ENCODE results near the gene SFR1.

Gene SFR1

GRCh38 chr10:104121485-104122224 lies at the start of gene SFR1:
TSS of gene SFR1 (plus strand) at chr10:104122171. CDS start at chr10:104122184, 13 bp downstream.
- peak within 1 kb of the TSS; percentile 89 for H3K4me3 ChIP-seq (ENCODE audit: low read depth, low read length)
- DNase-seq (ENCODE audit: low read depth) = peak; percentile 100
- TF ChIP-seq CTCF (IDR thresholded peaks at IDR 0.05; ENCODE audit: insufficient read depth, low read depth, low read length, missing control alignments) = peak; percentile 64

GRCh38 chr10:104072786-104073185 lies 49.2 kb upstream of the SFR1 start:
- TF ChIP-seq CTCF (IDR thresholded peaks at IDR 0.05; ENCODE audit: insufficient read depth, low read depth, low read length, missing control alignments) = no peak
- no peak overlapping the region for H3K4me3 ChIP-seq (ENCODE audit: low read depth, low read length)
- DNase-seq (ENCODE audit: low read depth) = no peak

GRCh38 chr10:104074505-104074904 lies 47.5 kb upstream of the SFR1 start:
- DNase-seq (ENCODE audit: low read depth) = no peak
- no peak overlapping the region for H3K4me3 ChIP-seq (ENCODE audit: low read depth, low read length)
- no peak for TF ChIP-seq CTCF (IDR thresholded peaks at IDR 0.05; ENCODE audit: insufficient read depth, low read depth, low read length, missing control alignments)

GRCh38 chr10:104076743-104077160 lies 45.2 kb upstream of the SFR1 start:
- no peak for DNase-seq (ENCODE audit: low read depth)
- TF ChIP-seq CTCF (IDR thresholded peaks at IDR 0.05; ENCODE audit: insufficient read depth, low read depth, low read length, missing control alignments) = no peak
- no peak overlapping the region for H3K4me3 ChIP-seq (ENCODE audit: low read depth, low read length)

GRCh38 chr10:104077247-104077646 lies 44.7 kb upstream of the SFR1 start:
- DNase-seq (ENCODE audit: low read depth) = no peak
- no peak for TF ChIP-seq CTCF (IDR thresholded peaks at IDR 0.05; ENCODE audit: insufficient read depth, low read depth, low read length, missing control alignments)

GRCh38 chr10:104077663-104078151 lies 44.3 kb upstream of the SFR1 start:
- TF ChIP-seq CTCF (IDR thresholded peaks at IDR 0.05; ENCODE audit: insufficient read depth, low read depth, low read length, missing control alignments) = no peak
- H3K4me3 ChIP-seq (ENCODE audit: low read depth, low read length) = no peak overlapping the region
- DNase-seq (ENCODE audit: low read depth) = no peak

More at GRCh38 chr10:104077247-104077646, 44.7 kb upstream of the SFR1 start:
- H3K4me3 ChIP-seq (ENCODE audit: low read depth, low read length) = no peak overlapping the region

All from GM12865 (cell line).